GM12872 (cell line): ENCODE data around the gene JAKMIP1.

Source experiments
- CTCF ChIP-seq: IDR thresholded peaks from 3 replicates; pipeline ENCODE4 v1.5.1; 2011; ENCODE audit warnings: low read depth, mild to moderate bottlenecking, low read length, moderate library complexity; ENCODE audit not compliant: insufficient read depth

JAKMIP1 gene

GRCh38 chr4:6155996-6156750 lies 44.2 kb downstream of the JAKMIP1 start:
- TF ChIP-seq CTCF = no peak

GRCh38 chr4:6154875-6155274 lies 45.5 kb downstream of the JAKMIP1 start:
- no peak for TF ChIP-seq CTCF

GRCh38 chr4:6153874-6154273 lies 46.5 kb downstream of the JAKMIP1 start:
- no peak for TF ChIP-seq CTCF

GRCh38 chr4:6152869-6153705 lies 47.3 kb downstream of the JAKMIP1 start:
- no peak for TF ChIP-seq CTCF

GRCh38 chr4:6150046-6150735 lies 50.2 kb downstream of the JAKMIP1 start:
- no peak for TF ChIP-seq CTCF

- TF ChIP-seq CTCF = no peak
Observed at GRCh38 chr4:6148506-6149205, 51.7 kb downstream of the JAKMIP1 start.

GRCh38 chr4:6147441-6147840 lies 52.9 kb downstream of the JAKMIP1 start:
- TF ChIP-seq CTCF = no peak
